Keratinocyte (primary cell): ENCODE data around the gene RAB44. TPM values are rescaled to one million over a fixed set of nuclear protein-coding genes. Genes with fewer than 3 reads are reported as not detected.

Experiments
- DNase-seq: peaks from one replicate; pipeline ENCODE4 v3.0.0-alpha.2; 2011; ENCODE audit warnings: low read depth, missing footprints, low spot score
- FAIRE-seq: peaks from 2 replicates; lab custom pipeline; 2011; peaks lifted over from hg19 to GRCh38; lab: Jason Lieb, UNC
- H2AFZ ChIP-seq: 2 replicates; pipeline ENCODE4 v1.6.0; 2012; ENCODE audit warnings: low read length, control low read depth, inconsistent platforms; ENCODE audit not compliant: control insufficient read depth
- H3K27ac ChIP-seq: 2 replicates; pipeline ENCODE4 v1.5.1; 2011; ENCODE audit warnings: low read length; ENCODE audit not compliant: control insufficient read depth, insufficient read depth
- H3K27me3 ChIP-seq: 3 replicates; pipeline ENCODE4 v1.6.0; 2011; ENCODE audit warnings: low read length; ENCODE audit not compliant: control insufficient read depth, insufficient read depth; ENCODE audit errors: extremely low read depth
- H3K36me3 ChIP-seq, 2 experiments: 2 replicates in 1 of 2; 3 replicates in 1 of 2; pipeline ENCODE4 v1.5.1; 2011; ENCODE audit warnings: low read length in 2 of 2, mild to moderate bottlenecking in 1 of 2; ENCODE audit not compliant: control insufficient read depth in 2 of 2, insufficient read depth in 2 of 2; ENCODE audit errors: extremely low read depth in 1 of 2
- H3K4me1 ChIP-seq: 3 replicates; pipeline ENCODE4 v1.5.1; 2011; ENCODE audit warnings: low read length; ENCODE audit not compliant: control insufficient read depth, insufficient read depth; ENCODE audit errors: extremely low read depth
- H3K4me2 ChIP-seq: 3 replicates; pipeline ENCODE4 v1.6.0; 2011; ENCODE audit warnings: low read depth, low read length; ENCODE audit not compliant: control insufficient read depth, insufficient read depth; ENCODE audit errors: extremely low read depth
- H3K4me3 ChIP-seq, 3 experiments: fragments of 200-600 bp in 1 of 3; sonication (generic) in 1 of 3; 2 replicates in 2 of 3; 3 replicates in 1 of 3; pipeline ENCODE4 v1.5.1; 2011 to 2016; ENCODE audit warnings: low read length in 3 of 3, mild to moderate bottlenecking in 3 of 3, control low read depth in 2 of 3, inconsistent platforms in 1 of 3, low read depth in 1 of 3, mixed read lengths in 1 of 3, mixed run types in 1 of 3, moderate library complexity in 1 of 3; ENCODE audit not compliant: control insufficient read depth in 2 of 3, insufficient read depth in 2 of 3; ENCODE audit errors: extremely low read depth in 1 of 3
- H3K79me2 ChIP-seq: 2 replicates; pipeline ENCODE4 v1.6.0; 2012; ENCODE audit warnings: low read length; ENCODE audit not compliant: control insufficient read depth, insufficient read depth
- H3K9ac ChIP-seq: 3 replicates; pipeline ENCODE4 v1.6.0; 2011; ENCODE audit warnings: low read length; ENCODE audit not compliant: control insufficient read depth, insufficient read depth; ENCODE audit errors: extremely low read depth
- H3K9me1 ChIP-seq: 3 replicates; pipeline ENCODE4 v1.6.0; 2011; ENCODE audit warnings: low read length; ENCODE audit not compliant: control insufficient read depth, insufficient read depth; ENCODE audit errors: extremely low read depth
- H3K9me3 ChIP-seq: 2 replicates; pipeline ENCODE4 v1.5.1; 2012; ENCODE audit warnings: low read depth, low read length; ENCODE audit not compliant: control insufficient read depth
- H4K20me1 ChIP-seq: 3 replicates; pipeline ENCODE4 v1.6.0; 2011; ENCODE audit warnings: low read length; ENCODE audit not compliant: control insufficient read depth, insufficient read depth; ENCODE audit errors: extremely low read depth
- CTCF ChIP-seq, 3 experiments: IDR thresholded peaks in 1 of 3; conservative IDR thresholded peaks in 1 of 3; optimal IDR thresholded peaks in 1 of 3; 2 replicates in 2 of 3; 3 replicates in 1 of 3; pipeline versions ENCODE3 to v1.5.1; 2011; ENCODE audit warnings: low read length in 3 of 3, mild to moderate bottlenecking in 3 of 3, moderate library complexity in 2 of 3, control low read depth in 1 of 3, inconsistent platforms in 1 of 3; ENCODE audit not compliant: insufficient read depth in 2 of 3; ENCODE audit errors: extremely low read depth in 1 of 3
- EZH2 ChIP-seq: IDR thresholded peaks from one replicate; pipeline ENCODE4 v1.6.1; 2012; ENCODE audit warnings: inconsistent platforms, mild to moderate bottlenecking, low read length, moderate library complexity
- dilution Hi-C: fragments of 300-500 bp; cut with MboI; formaldehyde crosslinking; loops from one replicate; pipeline ENCODE4 v1.7.0; 2020; ENCODE audit warnings: low sequenced_read_pairs; ENCODE audit not compliant: extremely low pct_ligation_motif_present
- polyA plus RNA-seq, 5 experiments: library from polyadenylated mRNA; depleted of rRNA in 3 of 5; stranded (reverse) in 3 of 5; stranded (forward) in 1 of 5; unstranded in 1 of 5; fragments of >200 nt; gene quantifications; 1 replicate in 1 of 5; 2 replicates in 3 of 5; 3 replicates in 1 of 5; pipeline versions ENCODE4 v1.2.1 to v1.2.3, GENCODE V29; 2011 to 2012; ENCODE audit warnings: missing spikeins in 2 of 5, low read depth in 1 of 5, low replicate concordance in 1 of 5

The RAB44 gene
- polyA plus RNA-seq, 1 donor (not counting 4 experiments of a cell fraction or from before 2014, with no cell fraction given): 0.03 TPM

- dilution Hi-C loops: no loop called here
- FAIRE-seq: no peak
Measured at GRCh38 chr6:36760685-36761435, 63.2 kb downstream of the RAB44 start.

GRCh38 chr6:36762123-36762522 lies 64.5 kb downstream of the RAB44 start:
- no peak overlapping the region for H3K9ac ChIP-seq
- TF ChIP-seq CTCF (optimal IDR thresholded peaks at IDR 0.05 in 1 of 3, IDR thresholded peaks at IDR 0.05 in 1 of 3, conservative IDR thresholded peaks at IDR 0.05 in 1 of 3; ENCODE audit: extremely low read depth in 1 of 3, insufficient read depth in 2 of 3, low read length in 3 of 3): no peak
- TF ChIP-seq EZH2: no peak
- no peaks in the 10 kb centered on the region for H3K9me1 ChIP-seq
- no peak overlapping the region for H3K27ac ChIP-seq
- H3K36me3 ChIP-seq: no peaks in the 10 kb centered on the region
- H4K20me1 ChIP-seq: no peaks in the 10 kb centered on the region
- H3K4me2 ChIP-seq: no peak overlapping the region
- dilution Hi-C loops: no loop called here
- H3K27me3 ChIP-seq: peaks cover 6% of the 10 kb centered on the region
- peaks cover 4% of the 10 kb centered on the region for H3K4me1 ChIP-seq
- H3K4me3 ChIP-seq: no peak overlapping the region
- H3K79me2 ChIP-seq: no peaks in the 10 kb centered on the region
- DNase-seq (no peak), FAIRE-seq (no peak)
- no peaks in the 10 kb centered on the region for H3K9me3 ChIP-seq
- H2AFZ ChIP-seq: no peak overlapping the region

More at GRCh38 chr6:36760685-36761435, 63.2 kb downstream of the RAB44 start:
- no peaks in the 10 kb centered on the region for H3K9me1 ChIP-seq
- H2AFZ ChIP-seq: no peak overlapping the region
- H3K4me2 ChIP-seq: no peak overlapping the region
- no peak overlapping the region for H3K9ac ChIP-seq
- H4K20me1 ChIP-seq: no peaks in the 10 kb centered on the region
- H3K79me2 ChIP-seq: no peaks in the 10 kb centered on the region
- no peak overlapping the region for H3K27ac ChIP-seq
- H3K4me3 ChIP-seq: no peak overlapping the region
- no peak for TF ChIP-seq CTCF (optimal IDR thresholded peaks at IDR 0.05 in 1 of 3, IDR thresholded peaks at IDR 0.05 in 1 of 3, conservative IDR thresholded peaks at IDR 0.05 in 1 of 3; ENCODE audit: extremely low read depth in 1 of 3, insufficient read depth in 2 of 3, low read length in 3 of 3)
- TF ChIP-seq EZH2: no peak
- peaks cover 6% of the 10 kb centered on the region for H3K27me3 ChIP-seq
- peaks cover 14% of the 10 kb centered on the region for H3K4me1 ChIP-seq
- H3K9me3 ChIP-seq: no peaks in the 10 kb centered on the region
- no peak for DNase-seq
- H3K36me3 ChIP-seq: no peaks in the 10 kb centered on the region
